SW 1271 (cell line): ENCODE data around the gene SYT13.

ENCODE experiments used
- DNase-seq, 2 experiments: peaks; one replicate each; lab custom pipeline; 2025; lab: John Stamatoyannopoulos, UW

Gene SYT13, protein sequence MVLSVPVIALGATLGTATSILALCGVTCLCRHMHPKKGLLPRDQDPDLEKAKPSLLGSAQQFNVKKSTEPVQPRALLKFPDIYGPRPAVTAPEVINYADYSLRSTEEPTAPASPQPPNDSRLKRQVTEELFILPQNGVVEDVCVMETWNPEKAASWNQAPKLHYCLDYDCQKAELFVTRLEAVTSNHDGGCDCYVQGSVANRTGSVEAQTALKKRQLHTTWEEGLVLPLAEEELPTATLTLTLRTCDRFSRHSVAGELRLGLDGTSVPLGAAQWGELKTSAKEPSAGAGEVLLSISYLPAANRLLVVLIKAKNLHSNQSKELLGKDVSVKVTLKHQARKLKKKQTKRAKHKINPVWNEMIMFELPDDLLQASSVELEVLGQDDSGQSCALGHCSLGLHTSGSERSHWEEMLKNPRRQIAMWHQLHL

GRCh38 chr11:45285930-45286632 lies at the start of gene SYT13:
TSS of gene SYT13 (minus strand) at chr11:45286341. CDS start at chr11:45286207, 134 bp downstream.
- no peak for DNase-seq

- DNase-seq, result no peak
Measured at GRCh38 chr11:45335434-45335833, 49.3 kb upstream of the SYT13 start.

GRCh38 chr11:45334836-45335235 lies 48.7 kb upstream of the SYT13 start:
- DNase-seq, result no peak

- DNase-seq, result no peak
Measured at GRCh38 chr11:45334410-45334809, 48.3 kb upstream of the SYT13 start.

GRCh38 chr11:45333001-45333971 lies 47.1 kb upstream of the SYT13 start:
- DNase-seq, result no peak

DNA sequence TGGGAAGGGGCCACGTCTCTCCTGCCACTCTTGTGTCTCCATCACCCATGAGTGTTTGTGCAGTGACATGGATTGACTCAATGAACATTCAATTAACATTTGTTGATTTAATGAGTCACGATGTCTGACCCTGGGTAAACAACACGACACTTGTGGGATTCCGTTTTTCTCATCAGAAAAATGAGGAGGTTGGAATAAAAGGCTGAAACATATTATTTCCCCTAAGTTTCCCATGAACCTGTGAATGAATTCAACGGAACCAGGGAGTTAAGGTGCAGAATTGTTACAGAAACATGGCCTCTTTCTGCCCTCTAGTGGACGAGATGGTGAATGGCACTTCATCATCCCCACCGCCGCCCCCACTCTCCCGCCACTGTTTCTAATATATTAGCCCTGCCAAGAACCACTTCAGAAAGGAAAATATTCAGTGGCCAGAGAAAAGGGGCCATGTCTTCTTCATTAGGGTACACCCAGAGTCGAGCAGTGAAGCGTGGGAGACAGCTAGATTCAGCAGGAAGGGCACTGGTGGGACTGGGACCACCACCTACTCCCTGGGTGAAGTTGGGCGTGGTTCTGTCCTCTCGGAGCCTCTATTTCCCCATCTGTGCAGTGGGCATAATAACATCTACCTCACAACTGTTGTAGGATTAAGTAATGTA lies 46.3 kb upstream of the SYT13 start:
- DNase-seq, result peak in 1 of 2 experiments; percentile 51

DNA sequence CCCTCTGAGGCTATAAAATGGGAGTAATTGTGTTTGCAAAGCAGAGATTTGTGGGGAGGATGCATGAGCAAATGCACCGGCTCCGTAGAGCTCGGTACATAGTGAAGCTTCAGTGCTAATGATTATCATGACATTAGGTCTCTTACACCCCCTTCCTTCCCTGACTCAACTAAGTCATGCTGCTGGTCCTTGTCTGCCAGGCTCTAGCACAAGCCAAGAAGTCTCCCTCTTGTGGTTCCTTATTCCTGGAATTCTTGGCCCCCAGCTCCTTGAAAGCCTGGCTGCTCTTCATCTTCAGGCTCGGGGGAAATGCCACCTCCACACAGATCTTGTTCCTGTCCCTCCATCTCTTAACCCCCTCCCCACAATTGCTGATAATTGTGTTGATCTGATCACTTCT lies 45.7 kb upstream of the SYT13 start:
- no peak for DNase-seq

DNA sequence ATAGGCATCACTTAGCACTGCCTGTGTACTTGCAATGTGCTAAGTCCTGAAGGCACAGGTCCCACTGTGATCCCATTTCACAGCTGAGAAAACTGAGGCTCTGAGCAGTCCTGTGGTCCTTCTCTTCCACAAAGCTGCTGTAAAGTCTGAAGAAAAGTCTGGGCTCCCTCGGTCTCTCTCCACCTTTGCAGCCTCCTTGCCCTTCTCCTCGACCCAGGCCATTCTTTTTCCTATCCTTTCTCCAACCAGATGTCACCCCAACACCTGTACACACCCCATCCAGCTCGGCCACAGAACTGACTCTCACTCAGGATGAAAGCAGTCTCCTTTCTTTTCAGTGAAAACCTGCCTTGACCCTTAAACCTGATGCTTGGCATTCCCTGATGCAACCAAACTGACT lies 42.6 kb upstream of the SYT13 start:
- no peak for DNase-seq

DNA sequence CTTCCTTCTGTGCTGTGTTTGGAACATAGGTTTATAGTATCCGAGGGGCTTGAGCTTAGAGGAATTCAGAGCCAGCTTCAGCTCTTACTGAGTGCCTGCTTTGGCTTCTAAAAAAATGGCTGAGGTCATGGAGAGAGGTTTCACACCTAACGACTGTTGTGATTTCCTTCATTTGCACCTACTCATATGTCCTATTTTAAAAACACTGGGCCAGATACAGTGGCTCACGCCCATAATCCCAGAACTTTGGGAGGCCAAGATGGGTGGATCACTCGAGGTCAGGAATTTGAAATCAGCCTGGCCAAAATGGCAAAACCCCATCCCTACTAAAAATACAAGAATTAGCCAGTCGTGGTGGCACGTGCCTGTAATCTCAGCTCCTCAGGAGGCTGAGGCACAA lies 38.3 kb upstream of the SYT13 start:
- no peak for DNase-seq

DNA sequence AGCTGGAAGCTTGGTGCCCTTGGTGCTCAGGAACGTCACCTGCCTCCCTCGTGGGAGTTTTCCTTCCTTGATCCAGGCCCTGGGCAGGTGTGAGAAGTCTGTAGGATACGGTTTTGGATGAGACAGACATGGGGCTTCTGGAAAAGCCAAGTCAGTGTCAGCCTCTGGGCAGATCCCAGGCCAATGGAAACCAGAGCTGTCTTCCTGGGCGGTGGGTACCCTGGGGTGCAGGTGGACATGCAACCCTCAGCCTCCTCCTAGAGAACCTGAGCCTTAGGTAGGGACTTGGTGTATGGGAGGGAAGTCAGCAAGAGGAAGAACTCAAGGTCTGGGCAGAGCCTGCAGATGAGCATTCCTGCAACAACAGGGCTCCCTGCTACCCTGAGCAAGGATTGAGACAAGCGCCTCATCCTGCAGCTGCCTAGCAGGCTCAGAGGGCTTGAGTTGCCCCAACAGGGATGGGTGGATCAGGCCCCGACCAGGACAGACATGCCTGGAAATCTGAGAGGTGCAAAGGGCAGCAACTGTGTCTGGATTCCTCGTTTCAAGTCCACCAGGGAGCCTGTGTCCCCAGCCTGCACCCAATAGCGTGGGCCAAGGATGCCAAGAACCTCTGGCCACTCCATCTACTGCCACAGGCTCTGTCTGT lies 37.6 kb upstream of the SYT13 start:
- DNase-seq, result no peak

- no peak for DNase-seq
Measured at GRCh38 chr11:45322891-45323600, 36.9 kb upstream of the SYT13 start.

DNA sequence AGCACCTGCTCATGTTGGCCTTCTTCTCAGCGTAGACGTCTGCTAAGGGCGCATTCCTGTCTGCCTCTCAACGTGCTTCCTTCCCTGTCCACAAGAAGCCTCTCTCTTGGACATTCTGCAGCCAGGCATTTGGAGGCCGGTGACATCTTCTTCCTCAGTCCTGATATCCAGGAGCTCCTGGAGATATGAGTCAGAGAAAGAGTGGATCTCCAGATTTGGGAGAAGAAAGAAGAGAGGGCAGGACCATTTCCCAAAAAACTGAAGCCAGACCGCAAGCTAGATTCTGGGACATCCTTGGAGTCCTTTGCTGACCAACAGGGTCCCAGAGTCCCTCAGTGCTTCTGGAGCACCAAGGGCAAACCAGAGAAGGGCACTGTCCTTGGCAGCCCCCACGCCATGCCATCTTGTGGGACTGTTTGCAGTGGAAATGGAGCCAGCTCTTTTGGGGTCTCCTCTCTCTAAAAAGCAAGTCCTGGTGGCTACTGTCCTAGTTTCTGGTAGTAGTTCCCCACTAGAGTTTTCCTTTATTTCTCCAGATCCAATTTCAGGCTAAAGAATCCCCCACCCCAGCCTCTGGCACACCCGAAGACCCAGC lies 36.1 kb upstream of the SYT13 start:
- DNase-seq, result no peak

GRCh38 chr11:45321669-45322068 lies 35.5 kb upstream of the SYT13 start:
- DNase-seq, result no peak

DNA sequence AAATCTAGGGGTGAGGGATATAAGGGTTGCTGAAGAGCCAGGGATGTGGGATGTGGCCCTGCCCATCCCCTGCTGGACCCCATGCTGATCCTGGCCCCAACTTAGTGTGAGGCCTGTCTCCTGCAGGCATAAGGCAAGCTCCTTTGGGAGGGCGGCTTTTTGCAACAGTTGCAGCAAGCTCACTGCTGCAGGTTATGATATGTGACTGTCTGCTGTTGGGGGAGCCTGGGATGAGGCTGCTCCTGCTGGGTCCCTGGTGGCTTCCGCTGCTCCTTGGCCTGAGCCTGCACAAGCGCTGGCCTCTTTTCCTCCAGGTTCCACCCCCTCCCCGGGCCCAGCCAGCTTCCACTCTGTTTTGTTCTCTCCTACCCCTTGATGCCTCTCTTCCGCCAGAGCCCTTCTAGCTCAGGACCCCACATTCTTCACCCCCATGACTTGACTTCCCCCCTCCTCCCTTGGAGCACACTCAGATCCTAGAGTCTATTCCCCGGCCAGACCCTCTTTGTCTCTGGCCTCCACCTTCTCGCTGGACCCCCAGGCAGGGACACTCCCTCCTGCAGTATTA lies 35.0 kb upstream of the SYT13 start:
- no peak for DNase-seq

DNA sequence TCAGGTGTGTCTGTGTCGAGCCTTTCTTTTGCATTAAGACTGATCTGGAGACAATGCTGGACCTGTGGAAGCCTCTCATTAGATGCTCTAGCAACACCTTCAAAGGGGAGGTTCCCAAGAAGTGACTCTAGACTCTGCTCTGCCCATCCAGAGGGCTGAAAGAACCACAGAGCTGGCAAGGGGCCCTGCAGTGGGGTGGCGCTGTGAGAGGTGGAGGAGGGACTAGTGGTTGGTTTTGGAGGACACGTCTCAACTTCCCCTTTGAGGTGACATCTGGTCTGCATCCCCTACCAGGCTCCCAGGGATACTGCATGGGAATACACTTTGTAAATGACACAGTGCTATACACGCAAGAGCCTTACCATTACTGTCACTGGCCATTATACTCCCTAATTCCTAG lies 34.2 kb upstream of the SYT13 start:
- no peak for DNase-seq

GRCh38 chr11:45319077-45319476 lies 32.9 kb upstream of the SYT13 start:
- no peak for DNase-seq

GRCh38 chr11:45318516-45318915 lies 32.4 kb upstream of the SYT13 start:
- DNase-seq, result no peak

DNA sequence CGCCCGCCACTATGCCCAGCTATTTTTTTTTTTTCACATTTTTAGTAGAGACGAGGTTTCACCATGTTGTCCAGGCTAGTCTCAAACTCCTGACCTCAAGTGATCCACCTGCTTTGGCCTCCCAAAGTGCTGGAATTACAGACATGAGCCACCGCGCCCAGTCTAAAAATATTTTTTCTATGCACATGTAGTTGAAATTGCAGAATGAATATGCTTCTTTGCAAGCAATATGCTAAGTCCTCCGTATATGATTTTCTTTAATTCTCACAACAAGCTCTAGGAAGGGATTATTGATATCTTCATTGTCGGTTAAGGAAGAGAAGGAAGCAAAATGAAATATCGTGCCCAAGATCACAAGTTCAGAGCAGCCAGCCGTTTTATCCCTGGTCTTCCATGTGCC lies 30.1 kb upstream of the SYT13 start:
- DNase-seq, result no peak

- no peak for DNase-seq
Measured at GRCh38 chr11:45314900-45315299, 28.8 kb upstream of the SYT13 start.
